ENCODE measurements around the gene TAF8.

The TAF8 gene

DNA sequence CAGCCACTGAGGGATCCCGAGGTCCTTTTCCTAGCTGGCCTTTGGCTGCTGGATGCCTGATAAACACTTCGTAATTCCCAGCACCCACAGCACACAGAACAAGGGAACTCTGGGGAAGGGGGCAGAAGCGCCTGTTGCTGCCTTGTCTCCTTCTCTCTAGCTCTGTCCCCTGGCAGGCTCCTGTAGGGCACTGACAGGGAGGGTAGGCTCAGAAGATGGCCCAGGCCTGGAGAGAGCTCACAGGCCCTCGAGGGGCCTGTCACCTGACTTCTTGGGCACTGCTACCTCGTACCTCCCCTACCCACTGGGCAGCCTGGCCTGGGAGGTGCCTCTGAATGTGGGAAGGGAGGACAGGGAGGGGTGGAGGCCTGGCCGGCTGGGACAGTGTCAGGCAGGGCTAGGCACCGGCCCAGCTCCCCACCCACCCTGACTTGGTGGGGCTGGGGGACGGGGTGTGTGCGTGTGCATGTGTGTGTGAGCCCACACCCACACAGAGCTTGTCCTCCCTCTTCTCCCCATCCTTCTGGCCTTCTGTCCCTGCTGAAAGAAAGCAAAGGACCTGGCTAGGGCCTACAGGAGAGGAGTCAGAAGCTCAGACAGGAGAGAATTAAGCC, 74.0 kb downstream of the TAF8 start:
- DNase-seq (ENCODE audit: low spot score): no peak

DNA sequence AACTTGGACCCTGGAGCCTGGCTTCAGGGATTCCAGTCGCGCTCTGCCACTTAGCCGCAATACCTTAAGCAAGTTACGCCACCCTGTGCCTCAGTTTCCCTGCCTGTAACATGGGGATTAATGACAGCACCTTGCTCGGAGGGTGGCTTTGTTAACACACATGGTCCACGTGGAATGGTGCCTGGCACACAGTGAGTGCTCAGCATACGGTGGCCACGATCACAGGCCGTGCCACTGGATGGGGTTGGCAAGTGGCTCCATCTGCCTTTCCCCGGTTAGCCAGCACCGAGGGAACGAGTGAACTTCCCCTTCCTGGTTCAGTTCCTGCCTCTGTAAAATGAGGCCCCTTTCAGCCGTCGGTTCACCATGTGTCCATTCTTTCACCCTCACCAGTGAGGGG, 74.9 kb downstream of the TAF8 start:
- no peak for DNase-seq (ENCODE audit: low spot score)

DNA sequence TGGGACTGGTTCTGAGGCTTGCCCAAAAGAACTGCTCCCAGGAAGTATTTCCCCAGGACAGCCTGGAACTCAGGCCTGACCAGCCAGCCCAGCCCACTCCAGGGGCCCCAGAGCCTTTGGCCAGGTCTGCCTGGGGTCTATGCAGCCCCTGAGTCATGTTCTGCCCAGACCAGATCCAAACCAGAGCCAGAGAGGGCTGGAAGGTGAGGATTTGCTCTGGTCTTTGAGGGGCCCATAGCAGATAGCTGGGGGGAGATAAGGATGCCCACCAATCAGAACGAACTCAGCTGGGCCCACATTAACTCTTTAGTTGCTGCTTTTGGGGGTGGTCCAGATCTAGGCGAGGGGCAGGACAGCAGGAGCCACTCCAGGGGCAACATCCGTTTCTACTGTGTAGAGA, 75.3 kb downstream of the TAF8 start:
- DNase-seq (ENCODE audit: low spot score): no peak

DNA sequence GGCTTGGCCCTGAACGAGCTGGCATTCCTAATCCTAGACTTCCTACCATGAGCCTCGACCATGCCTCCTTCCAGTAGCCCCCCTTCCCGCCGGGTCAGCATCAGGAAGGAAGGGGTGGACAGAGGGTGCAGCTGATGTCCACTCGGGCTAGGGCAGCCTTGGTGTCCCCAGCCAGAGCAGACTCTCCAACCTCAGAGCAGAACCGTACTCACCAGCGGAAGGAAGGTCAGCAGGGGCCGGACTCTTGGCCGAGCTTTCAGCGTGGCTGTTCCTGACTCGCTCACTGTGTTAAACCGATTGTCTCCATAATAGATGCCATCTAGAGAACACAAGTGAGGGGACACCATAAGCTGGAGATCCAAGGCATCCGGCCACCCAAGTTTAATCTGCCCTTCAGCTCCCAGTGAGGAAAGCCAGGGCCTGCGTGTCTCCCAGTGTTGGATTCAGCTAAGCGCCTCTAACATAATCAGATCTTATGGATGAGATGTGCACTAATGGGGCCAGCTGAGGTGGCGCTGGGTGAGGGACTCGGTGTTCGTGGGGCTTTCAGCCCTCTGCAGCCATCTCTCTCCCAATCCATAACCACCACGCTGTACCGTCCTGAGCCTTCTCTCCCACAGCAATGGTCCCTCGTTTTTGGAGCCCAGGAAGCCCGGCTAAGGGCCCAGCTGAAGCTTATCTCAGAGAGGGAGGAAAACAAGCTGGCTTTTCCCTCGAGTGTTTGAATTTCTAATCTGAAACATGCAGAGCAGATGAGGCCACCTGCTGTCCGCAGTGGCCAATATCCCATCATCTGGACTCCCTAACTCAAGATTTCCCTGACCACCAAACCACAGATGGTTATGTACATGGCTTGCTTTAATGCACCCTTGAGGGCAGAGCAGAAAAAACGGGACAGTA, 78.4 kb downstream of the TAF8 start:
- DNase-seq (ENCODE audit: low spot score): no peak

DNA sequence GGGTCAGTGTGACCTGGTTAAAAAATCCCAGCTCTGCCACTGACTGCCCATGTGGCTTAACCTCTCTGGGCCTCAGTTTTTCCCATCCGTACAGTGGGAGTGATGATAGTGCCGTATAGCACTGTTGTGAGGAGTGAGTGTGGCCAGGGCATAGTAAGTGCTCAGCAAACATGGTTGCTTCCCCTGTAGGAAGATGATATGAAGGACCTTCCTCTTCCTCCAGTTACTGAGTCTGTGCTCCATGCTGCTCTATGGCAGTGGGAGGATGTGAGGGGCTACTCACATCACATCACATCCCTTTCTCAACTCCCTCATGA, 79.0 kb downstream of the TAF8 start:
- no peak for DNase-seq (ENCODE audit: low spot score)

DNA sequence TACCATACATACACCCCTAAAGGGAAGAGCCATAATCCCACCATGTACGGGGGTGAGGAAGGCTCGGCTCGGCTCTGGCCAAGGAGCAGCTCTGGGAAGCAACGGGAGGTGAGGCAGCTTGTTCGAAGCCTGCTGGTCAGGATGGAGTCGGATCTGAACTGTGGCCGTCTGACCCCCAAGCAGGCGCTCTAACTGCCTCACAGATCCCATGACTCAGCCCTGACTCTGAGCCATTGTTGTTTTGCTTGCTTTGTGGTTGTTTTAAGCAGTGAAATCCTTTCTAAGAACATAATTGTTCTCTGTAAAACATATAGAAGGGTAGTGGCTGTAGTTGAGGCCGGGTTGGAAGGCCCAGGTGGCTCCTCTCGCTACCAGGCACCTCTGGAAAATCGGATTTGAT, 81.2 kb downstream of the TAF8 start:
- DNase-seq (ENCODE audit: low spot score): peak; percentile 59

DNA sequence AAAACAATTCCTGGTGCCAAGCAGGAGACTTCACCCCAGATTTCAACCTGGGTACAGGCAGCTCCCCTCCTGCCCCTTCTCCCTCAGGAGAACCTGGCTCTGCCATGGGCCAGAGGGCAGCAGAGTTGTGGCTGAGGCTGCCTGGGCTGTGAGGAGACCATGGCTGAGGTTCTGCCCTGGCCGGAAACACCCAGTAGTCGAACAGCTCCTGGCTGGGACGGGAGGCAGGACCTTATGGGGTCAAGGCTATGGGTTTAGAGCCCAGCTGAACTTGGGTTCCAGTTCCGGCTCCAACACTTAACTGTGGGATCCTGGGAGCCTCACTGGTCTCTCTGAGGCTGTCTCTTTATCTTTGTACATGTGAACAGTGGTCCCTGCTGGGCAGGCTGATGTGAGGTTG, 83.6 kb downstream of the TAF8 start:
- no peak for DNase-seq (ENCODE audit: low spot score)

DNA sequence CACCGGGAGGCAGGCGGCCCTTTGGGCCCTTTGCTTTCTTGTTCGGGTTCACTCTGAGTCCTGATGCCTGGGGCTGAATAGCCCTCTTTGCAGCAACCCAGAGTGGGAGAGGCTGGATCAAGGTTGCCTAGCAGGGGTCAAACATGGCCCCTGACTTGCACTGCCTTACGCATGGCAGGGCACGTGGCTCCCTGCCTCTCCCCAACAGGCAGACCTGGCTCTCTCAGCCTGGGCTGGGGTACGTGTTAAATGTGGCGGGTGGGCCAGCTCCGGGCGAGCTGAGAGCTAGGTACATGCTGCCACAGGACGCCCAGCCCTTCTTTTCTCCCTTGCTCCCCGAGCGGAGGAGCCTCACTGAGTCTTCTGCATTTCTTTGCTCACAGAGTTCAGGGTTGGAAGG, 84.8 kb downstream of the TAF8 start:
- no peak for DNase-seq (ENCODE audit: low spot score)

DNA sequence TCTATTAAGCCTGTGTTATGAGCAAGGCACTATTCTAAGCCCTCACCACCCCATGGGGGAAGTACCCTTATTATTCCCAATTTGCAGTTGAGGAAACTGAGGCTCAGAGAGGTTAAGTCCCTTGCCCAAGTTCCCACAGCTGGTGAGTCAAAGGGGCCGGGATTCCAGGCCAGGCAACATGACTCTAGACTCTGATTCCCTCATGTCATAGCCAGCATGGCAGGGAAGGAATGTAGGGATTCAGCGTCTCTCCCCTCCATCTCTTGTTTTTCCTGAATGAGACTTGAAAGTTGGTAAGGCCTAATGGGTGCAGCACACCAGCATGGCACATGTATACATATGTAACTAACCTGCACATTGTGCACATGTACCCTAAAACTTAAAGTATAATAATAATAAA, 85.4 kb downstream of the TAF8 start:
- no peak for DNase-seq (ENCODE audit: low spot score)

DNA sequence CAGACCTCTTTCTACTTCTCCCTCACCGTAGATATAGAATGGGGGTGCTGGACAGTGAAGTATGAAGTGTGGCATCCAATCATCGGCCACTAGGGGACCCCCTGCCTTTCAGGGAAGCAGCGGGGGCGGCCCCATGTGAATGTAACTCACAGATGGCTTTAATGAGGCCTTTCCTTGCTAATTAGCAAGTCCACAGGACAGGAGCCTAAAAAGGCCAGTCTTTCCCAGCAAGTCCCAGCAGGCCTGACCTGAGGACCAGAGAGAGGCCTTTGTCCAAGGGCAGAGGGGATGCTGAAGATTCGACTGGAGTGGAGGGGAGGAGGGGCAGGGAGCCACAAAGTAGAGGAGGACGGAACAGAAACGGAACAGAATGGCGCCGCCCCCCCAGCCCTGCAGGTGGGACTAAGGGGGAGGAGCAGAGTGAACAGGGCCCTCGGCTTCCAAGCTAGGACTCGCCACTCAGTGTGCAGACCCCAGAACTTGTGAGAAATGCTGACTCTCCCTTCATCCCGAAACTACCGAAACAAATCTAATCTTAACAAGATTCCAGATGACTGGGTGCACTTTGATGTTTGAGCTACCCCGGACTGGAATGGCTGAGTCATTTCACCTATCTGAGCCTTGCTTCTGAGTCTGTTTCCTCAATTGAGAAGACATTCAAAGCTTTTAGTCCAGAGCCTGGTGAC, 86.3 kb downstream of the TAF8 start:
- peak; percentile 26 for DNase-seq (ENCODE audit: low spot score)
